Measurements from ENCODE around the gene LEMD2. TPM values are rescaled to one million over a fixed set of nuclear protein-coding genes. Genes with fewer than 3 reads are reported as not detected.

LEMD2 gene
- total RNA-seq, 1 donor = 47.4 TPM

- TF ChIP-seq CTCF (IDR thresholded peaks at IDR 0.05; ENCODE audit: extremely low read depth, low read depth, low read length) = no peak
- no peaks in the 10 kb centered on the region for H3K9me3 ChIP-seq (ENCODE audit: low read depth, low read length)
- H2AFZ ChIP-seq (ENCODE audit: low read length) = no peak overlapping the region
- H3K4me3 ChIP-seq (ENCODE audit: insufficient read depth, low read length) = no peak overlapping the region
- no peak overlapping the region for H3K4me2 ChIP-seq (ENCODE audit: insufficient read depth, low read length)
- DNase-seq (ENCODE audit: insufficient read length, low spot score, missing footprints) = no peak
- H3K79me2 ChIP-seq (ENCODE audit: insufficient read depth, low read length) = no peaks in the 10 kb centered on the region
- peaks cover 38% of the 10 kb centered on the region for H3K27me3 ChIP-seq (ENCODE audit: insufficient read depth, low read length)
- peaks cover 5% of the 10 kb centered on the region for H3K4me1 ChIP-seq (ENCODE audit: insufficient read depth, low read length)
- H3K36me3 ChIP-seq (ENCODE audit: insufficient read depth, low read length) = no peaks in the 10 kb centered on the region
- H4K20me1 ChIP-seq (ENCODE audit: insufficient read depth, low read length) = no peaks in the 10 kb centered on the region
- no peak overlapping the region for H3K27ac ChIP-seq (ENCODE audit: low read depth, low read length)
These were observed 67.4 kb downstream of the LEMD2 start for GRCh38 chr6:33721508-33721907.

Other genes starting within 250 kb of the LEMD2 start
- 13.3 and 13.8 TPM in 2 replicates for gene BAK1, start 208.9 kb downstream of the LEMD2 start, total RNA-seq
- 46.7 and 52.2 TPM in 2 replicates for gene ITPR3, start 167.8 kb downstream of the LEMD2 start, total RNA-seq
- 15.2 and 20.0 TPM in 2 replicates for gene UQCC2, start 77.4 kb downstream of the LEMD2 start, total RNA-seq
- under 0.01 and 0.29 TPM in 2 replicates for gene IP6K3, start 42.2 kb downstream of the LEMD2 start, total RNA-seq
- gene MLN, start 14.9 kb upstream of the LEMD2 start, total RNA-seq = not detected in 2 replicates

Measured in osteoblast (primary cell).